NCI-H2081 (cell line): ENCODE results near the gene VEGFB.

Experiments used
- DNase-seq, 2 experiments: peaks; one replicate each; lab custom pipeline; 2025; lab: John Stamatoyannopoulos, UW

Gene VEGFB

GRCh38 chr11:64211181-64211872, 23.1 kb upstream of the VEGFB start:
- DNase-seq = no peak

GRCh38 chr11:64216879-64217278, 17.5 kb upstream of the VEGFB start:
- no peak for DNase-seq

- no peak for DNase-seq
Observed at GRCh38 chr11:64218628-64219353, 15.6 kb upstream of the VEGFB start.

DNA sequence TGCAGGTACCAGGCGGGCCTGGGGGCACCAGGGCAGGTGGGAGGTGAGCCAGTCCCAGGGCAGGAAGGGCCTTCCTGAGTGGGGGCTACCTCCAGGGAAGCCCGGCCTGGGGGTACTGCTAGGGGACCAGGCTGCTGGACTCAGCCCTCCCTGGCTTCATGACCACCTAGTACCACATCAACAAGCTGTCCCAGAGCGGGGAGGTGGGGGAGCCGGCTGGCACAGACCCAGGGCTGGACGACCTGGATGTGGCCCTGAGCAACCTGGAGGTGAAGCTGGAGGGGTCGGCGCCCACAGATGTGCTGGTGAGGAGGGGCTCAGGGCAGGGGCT, 15.1 kb upstream of the VEGFB start:
- no peak for DNase-seq

DNA sequence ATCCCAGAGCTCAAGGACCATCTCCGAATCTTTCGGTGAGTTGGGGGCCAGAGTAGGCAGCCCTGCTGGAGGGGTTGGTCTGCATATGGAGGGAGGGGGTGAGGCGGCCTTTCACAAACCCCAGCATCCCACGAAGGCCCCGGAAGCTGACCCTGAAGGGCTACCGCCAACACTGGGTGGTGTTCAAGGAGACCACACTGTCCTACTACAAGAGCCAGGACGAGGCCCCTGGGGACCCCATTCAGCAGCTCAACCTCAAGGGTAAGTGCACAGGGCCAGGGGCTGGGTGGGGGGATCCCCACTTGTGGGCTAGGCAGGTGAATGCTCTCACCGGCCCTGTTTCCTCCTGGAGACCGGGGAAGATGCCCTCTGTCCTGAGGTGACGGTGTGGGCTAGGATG, 14.6 kb upstream of the VEGFB start:
- no peak for DNase-seq

DNA sequence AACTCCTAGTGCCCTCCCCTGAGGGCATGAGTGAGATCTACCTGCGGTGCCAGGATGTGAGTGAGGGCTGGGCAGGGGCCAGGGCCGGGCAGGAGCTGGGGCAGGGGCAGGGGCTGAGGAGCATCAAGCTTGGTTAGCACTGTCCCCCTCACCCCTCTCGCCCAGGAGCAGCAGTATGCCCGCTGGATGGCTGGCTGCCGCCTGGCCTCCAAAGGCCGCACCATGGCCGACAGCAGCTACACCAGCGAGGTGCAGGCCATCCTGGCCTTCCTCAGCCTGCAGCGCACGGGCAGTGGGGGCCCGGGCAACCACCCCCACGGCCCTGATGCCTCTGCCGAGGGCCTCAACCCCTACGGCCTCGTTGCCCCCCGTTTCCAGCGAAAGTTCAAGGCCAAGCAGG, 14.1 kb upstream of the VEGFB start:
- no peak for DNase-seq

GRCh38 chr11:64220798-64221197, 13.6 kb upstream of the VEGFB start:
- no peak for DNase-seq

- DNase-seq = no peak
Observed at GRCh38 chr11:64222651-64223000, 11.8 kb upstream of the VEGFB start.

- DNase-seq = no peak
Observed at GRCh38 chr11:64223001-64223651, 11.3 kb upstream of the VEGFB start.

GRCh38 chr11:64224151-64224890, 10.1 kb upstream of the VEGFB start:
- DNase-seq = no peak

DNA sequence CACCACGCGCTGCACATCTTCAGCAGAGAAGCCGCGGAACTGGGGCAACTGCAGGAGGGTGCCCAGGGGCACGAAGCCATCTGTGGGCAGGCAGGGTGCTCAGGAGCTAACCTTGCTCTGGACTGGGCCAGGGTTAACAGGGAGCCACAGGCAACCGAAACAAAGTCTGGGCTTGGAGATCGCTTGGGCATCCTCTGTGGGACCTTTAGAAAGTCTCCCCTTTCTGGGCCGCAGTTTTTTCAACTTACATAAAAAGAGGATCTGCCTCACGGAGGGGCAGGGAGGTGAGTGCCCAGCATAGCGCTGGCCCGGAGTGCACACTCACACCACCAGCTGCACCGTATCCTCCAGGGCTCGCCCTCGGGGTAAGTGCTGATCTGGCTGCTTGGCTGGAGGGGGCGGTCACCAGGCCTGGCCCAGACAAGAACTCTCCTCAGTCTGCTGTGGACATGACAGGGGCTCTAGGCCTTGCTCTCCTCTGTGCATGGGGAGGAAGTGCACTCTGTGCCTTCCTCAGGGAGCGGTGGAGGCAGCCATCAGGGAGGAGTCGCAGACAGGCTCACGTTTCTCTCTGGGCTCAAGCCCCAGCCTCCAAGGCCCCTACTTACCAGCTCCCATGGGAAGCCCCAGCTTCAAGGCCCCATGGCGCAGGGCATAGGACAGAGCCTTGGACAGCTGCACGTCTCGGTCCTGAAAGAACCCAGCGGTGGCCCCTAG, 9.3 kb upstream of the VEGFB start:
- DNase-seq = no peak

GRCh38 chr11:64225608-64226506, 8.5 kb upstream of the VEGFB start, which contains the start of the genes NUDT22 and TRPT1:
Gene NUDT22, plus strand, starts transcription at chr11:64226274. Its CDS starts 379 bp downstream, at chr11:64226653.
Gene TRPT1, minus strand, starts transcription at chr11:64226186. Its CDS starts 326 bp downstream, at chr11:64225860.
- DNase-seq = peak; percentile 88 to 89

- DNase-seq = peak; percentile 39 to 78
Observed at GRCh38 chr11:64226507-64227051, 7.8 kb upstream of the VEGFB start.

GRCh38 chr11:64227405-64227956, 6.9 kb upstream of the VEGFB start:
- no peak for DNase-seq

DNA sequence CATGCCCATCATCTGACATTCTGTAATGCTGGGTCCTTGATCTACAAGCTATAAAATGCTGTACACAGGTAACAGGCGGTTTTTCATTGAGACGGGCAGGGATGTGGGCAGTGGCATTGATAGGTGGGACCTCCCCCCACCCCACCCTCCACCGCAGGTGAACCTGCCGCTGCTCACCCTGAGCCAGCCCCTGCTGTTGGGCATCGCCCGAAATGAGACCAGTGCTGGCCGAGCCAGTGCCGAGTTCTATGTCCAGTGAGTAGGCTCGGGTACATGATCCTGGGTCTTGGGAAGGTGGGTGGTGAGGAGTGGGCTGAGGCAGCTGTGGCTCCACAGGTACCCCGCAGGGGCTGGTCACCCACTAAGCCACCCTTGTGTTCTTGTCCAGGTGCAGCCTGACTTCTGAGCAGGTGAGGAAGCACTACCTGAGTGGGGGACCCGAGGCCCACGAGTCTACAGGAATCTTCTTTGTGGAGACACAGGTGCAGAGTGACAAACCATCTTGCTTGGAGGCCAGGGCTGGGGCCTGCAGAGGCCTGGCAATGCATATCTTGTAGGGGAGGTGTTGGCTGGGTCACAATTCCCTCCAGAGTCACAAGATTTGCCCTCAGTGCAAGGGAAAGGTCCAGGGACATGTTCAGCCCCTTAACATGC, 5.2 kb upstream of the VEGFB start:
- DNase-seq = no peak

DNA sequence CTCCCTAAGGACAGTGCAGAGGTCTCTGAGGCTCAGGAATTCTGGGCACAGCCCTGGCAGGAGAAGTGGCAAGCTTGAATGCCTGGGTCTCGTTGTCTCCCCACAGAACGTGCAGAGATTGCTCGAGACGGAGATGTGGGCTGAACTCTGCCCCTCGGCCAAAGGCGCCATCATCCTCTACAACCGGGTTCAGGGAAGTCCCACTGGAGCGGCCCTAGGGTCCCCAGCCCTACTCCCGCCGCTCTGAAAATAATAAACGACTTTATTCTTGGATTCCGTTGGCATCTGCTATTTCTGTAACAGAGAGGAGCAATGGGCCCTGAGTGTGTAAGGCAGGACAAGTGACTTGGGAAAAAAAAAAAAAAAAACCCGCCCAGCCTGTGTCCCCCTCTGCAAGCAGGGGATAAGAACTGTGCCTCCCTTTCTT, 4.6 kb upstream of the VEGFB start:
- no peak for DNase-seq

DNA sequence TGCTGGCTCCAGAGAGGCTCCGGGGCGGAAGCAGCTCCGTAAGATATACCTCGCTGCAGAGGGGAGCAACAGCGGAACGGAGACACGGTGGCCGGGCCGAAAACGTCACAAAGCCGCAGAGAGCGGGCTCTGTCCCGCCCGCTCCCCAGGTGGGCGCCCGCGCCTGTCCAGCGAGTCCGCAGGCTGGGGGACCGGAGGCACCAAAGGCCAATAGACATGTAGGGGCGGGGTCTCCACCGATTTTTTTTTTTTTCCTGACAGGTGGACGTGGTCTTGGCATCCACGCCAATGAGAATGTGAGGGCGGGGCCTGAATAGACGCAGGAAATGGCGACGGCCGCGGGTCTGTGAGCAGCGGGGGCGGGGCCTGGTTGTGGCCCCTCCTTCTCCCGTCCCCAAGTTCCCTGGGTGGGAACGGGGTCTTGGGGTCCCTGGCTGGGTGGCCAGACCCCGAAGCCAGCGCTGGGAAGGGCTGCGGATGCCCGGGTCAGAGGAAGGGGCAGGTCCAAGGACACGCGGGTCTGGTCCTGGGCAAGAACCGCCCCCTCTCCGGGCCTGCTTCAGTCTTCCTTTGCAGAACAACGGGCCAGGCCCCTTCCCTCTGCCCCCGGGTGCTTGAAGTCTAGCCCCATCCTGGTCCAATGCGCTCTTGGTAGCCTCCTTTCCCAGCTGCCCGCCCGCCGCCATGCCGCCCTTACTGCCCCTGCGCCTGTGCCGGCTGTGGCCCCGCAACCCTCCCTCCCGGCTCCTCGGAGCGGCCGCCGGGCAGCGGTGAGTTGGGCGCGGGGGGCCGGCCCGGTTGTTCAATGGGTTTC, 4.0 kb upstream of the VEGFB start, which contains the start of gene DNAJC4:
TSS of gene DNAJC4 (plus strand) at position 378 of the 814 bp plus-strand sequence. CDS start at position 685, 307 bp downstream.
- peak; percentile 95 for DNase-seq

- no peak for DNase-seq
Observed at GRCh38 chr11:64230985-64231365, 3.4 kb upstream of the VEGFB start.

GRCh38 chr11:64231546-64231945, 2.8 kb upstream of the VEGFB start:
- no peak for DNase-seq
